GM12878 (cell line): ENCODE data around the gene FHIP1B. TPM values are rescaled to one million over a fixed set of nuclear protein-coding genes. Genes with fewer than 3 reads are reported as not detected.

Experiments
- ATAC-seq: fragments of 200-7000 bp; cut with Tn5 transposase; 3 replicates; pipeline ENCODE4 v1.9.1; 2020; ENCODE audit warnings: mild to moderate bottlenecking, moderate library complexity
- BruUV-seq: library from RNA; stranded (reverse); fragments of 400-500 nt; replicated peaks from 2 replicates; lab custom pipeline; 2021; lab: Mats Ljungman, UMichigan
- CTCF ChIA-PET: fragments of 300-600 bp; sonication (Branson Sonifier 250); formaldehyde crosslinking; extraction: SDS; loops from one replicate; lab custom pipeline; 2021; ENCODE audit warnings: inconsistent platforms; lab: Yijun Ruan, JAX
- POLR2A ChIA-PET: fragments of 350-600 bp; formaldehyde crosslinking; extraction: SDS; loops from one replicate; lab custom pipeline; 2021; ENCODE audit warnings: inconsistent platforms; lab: Charles Lee
- RAD21 ChIA-PET: fragments of 300-600 bp; sonication (Branson Sonifier 250); formaldehyde crosslinking; loops from one replicate; lab custom pipeline; 2023; ENCODE audit warnings: antibody characterized with exemption; ENCODE audit not compliant: unreplicated experiment; lab: Charles Lee
- SMC1A ChIA-PET: fragments of 300-600 bp; sonication (Branson Sonifier 250); formaldehyde crosslinking; loops from one replicate; lab custom pipeline; 2023; ENCODE audit not compliant: unreplicated experiment, uncharacterized antibody; lab: Charles Lee
- DNase-seq: peaks from one replicate; pipeline ENCODE4 v3.0.0-alpha.2; 2011; ENCODE audit warnings: low read depth, low spot score
- FAIRE-seq: peaks from 3 replicates; lab custom pipeline; 2011; peaks lifted over from hg19 to GRCh38; lab: Jason Lieb, UNC
- H2AFZ ChIP-seq: 2 replicates; pipeline ENCODE4 v1.6.0; 2011; ENCODE audit warnings: low read depth, low read length, control low read depth; ENCODE audit not compliant: control insufficient read depth
- H3K27ac ChIP-seq: 2 replicates; pipeline ENCODE4 v1.5.1; 2011; ENCODE audit warnings: control low read depth; ENCODE audit not compliant: control insufficient read depth, insufficient read depth
- H3K27me3 ChIP-seq, 2 experiments: replicated peaks in 1 of 2; 2 replicates each; pipeline versions ENCODE4 v1.6.0 to v1.6.1; 2011; ENCODE audit warnings: low read length in 1 of 2; ENCODE audit not compliant: control insufficient read depth in 2 of 2, insufficient read depth in 2 of 2
- H3K36me3 ChIP-seq, 2 experiments: 2 replicates each; pipeline ENCODE4 v1.5.1; 2011; ENCODE audit warnings: low read length in 1 of 2; ENCODE audit not compliant: control insufficient read depth in 2 of 2, insufficient read depth in 2 of 2
- H3K4me1 ChIP-seq: 2 replicates; pipeline ENCODE4 v1.6.1; 2011; ENCODE audit warnings: mild to moderate bottlenecking, low read length, moderate library complexity, mixed read lengths; ENCODE audit not compliant: control insufficient read depth, insufficient read depth
- H3K4me2 ChIP-seq: 2 replicates; pipeline ENCODE4 v1.6.0; 2011; ENCODE audit warnings: control low read depth; ENCODE audit not compliant: control insufficient read depth, insufficient read depth
- H3K4me3 ChIP-seq: fragments of 200-600 bp; sonication (generic); 2 replicates; pipeline ENCODE4 v1.5.1; 2016
- H3K79me2 ChIP-seq: 2 replicates; pipeline ENCODE4 v1.6.0; 2011; ENCODE audit warnings: low read length; ENCODE audit not compliant: control insufficient read depth, insufficient read depth
- H3K9ac ChIP-seq: 2 replicates; pipeline ENCODE4 v1.8.0; 2011; ENCODE audit warnings: low read length, control low read depth, mixed read lengths; ENCODE audit not compliant: control insufficient read depth, insufficient read depth
- H3K9me3 ChIP-seq: replicated peaks from 3 replicates; pipeline ENCODE4 v1.5.1; 2011; ENCODE audit warnings: mild to moderate bottlenecking, low read length; ENCODE audit not compliant: control insufficient read depth, insufficient read depth
- H4K20me1 ChIP-seq: 2 replicates; pipeline ENCODE4 v1.6.0; 2011; ENCODE audit not compliant: control insufficient read depth, insufficient read depth
- CEBPB ChIP-seq, 2 experiments: fragments of 150-350 bp in 1 of 2; IDR thresholded peaks; 2 replicates each; pipeline ENCODE4 v1.6.1; 2012 to 2014; ENCODE audit warnings: low read depth in 2 of 2, low read length in 2 of 2, borderline replicate concordance in 1 of 2, inconsistent platforms in 1 of 2
- EGR1 ChIP-seq, 2 experiments: IDR thresholded peaks; 1 replicate in 1 of 2; 2 replicates in 1 of 2; pipeline ENCODE4 v1.6.1; 2011 to 2012; ENCODE audit warnings: low read depth in 2 of 2, low read length in 2 of 2, borderline replicate concordance in 1 of 2, mild to moderate bottlenecking in 1 of 2, moderate library complexity in 1 of 2
- RBBP5 ChIP-seq: fragments of 200-600 bp; sonication (generic); conservative IDR thresholded peaks from 2 replicates; pipeline ENCODE4 v1.6.1; 2016
- RELB ChIP-seq: fragments of 450-650 bp; IDR thresholded peaks from 2 replicates; pipeline ENCODE4 v1.6.1; 2017; ENCODE audit warnings: low read depth, mild to moderate bottlenecking, moderate library complexity
- TARDBP ChIP-seq: IDR thresholded peaks from 2 replicates; pipeline ENCODE4 v1.6.1; 2016; ENCODE audit warnings: borderline replicate concordance
- WGBS: methylation state at CpG from one replicate; pipeline ENCODE4 v1.1.6; 2016; ENCODE audit warnings: low lambda C conversion rate; ENCODE audit not compliant: insufficient replicate concordance, insufficient coverage; ENCODE audit errors: missing lambda C conversion rate; 5-methylcytosine and 5-hydroxymethylcytosine counted together
- in situ Hi-C: fragments of 300-500 bp; cut with MboI; formaldehyde crosslinking; loops from 9 replicates; pipeline ENCODE4 v1.14.3; 2018; ENCODE audit warnings: mixed read lengths
- intact Hi-C: fragments of 100-400 bp; cut with micrococcal nuclease; formaldehyde crosslinking; loops from one replicate; pipeline ENCODE4 v1.14.2; 2022; ENCODE audit not compliant: unreplicated experiment
- polyA plus RNA-seq, 11 experiments: library from polyadenylated mRNA; depleted of rRNA in 4 of 11; unstranded in 6 of 11; stranded (reverse) in 5 of 11; fragments of >200 nt; fragmentation: Nextera tagmentation in 4 of 11; fragmentation: Illumina TruSeq in 1 of 11; extraction: Ambion mirVana in 4 of 11; extraction: Trizol in 1 of 11; gene quantifications; 1 replicate in 1 of 11; 2 replicates in 10 of 11; pipeline versions ENCODE4 v1.2.1 to v1.2.3, GENCODE V29; 2011 to 2016; ENCODE audit warnings: inconsistent platforms in 2 of 11, missing spikeins in 2 of 11, low read depth in 1 of 11
- total RNA-seq, 4 experiments: library from RNA; depleted of rRNA in 3 of 4; stranded (reverse); fragments of >200 nt in 3 of 4; fragmentation: Illumina TruSeq in 1 of 4; extraction: Trizol in 1 of 4; gene quantifications; 2 replicates each; pipeline versions ENCODE4 v1.2.1 to v1.2.3, GENCODE V29; 2013 to 2021
- TF ChIP-seq, protein P1 (sequence below): IDR thresholded peaks from 2 replicates; pipeline ENCODE4 v1.6.1; 2012; ENCODE audit warnings: improper control_type of control experiment, low read depth, low read length; ENCODE audit not compliant: insufficient replicate concordance
- TF ChIP-seq, protein P2 (sequence below): fragments of 450-650 bp; IDR thresholded peaks from 2 replicates; pipeline ENCODE4 v1.6.1; 2017; ENCODE audit warnings: mild to moderate bottlenecking
- TF ChIP-seq, protein P3 (sequence below): fragments of 150-350 bp; IDR thresholded peaks from 2 replicates; pipeline ENCODE4 v1.6.1; 2016; ENCODE audit warnings: low read depth, low read length

FHIP1B gene
- total and polyA plus RNA-seq, 10 of the 15 experiments (the other 5 are each of a cell fraction or from before 2014, with no cell fraction given), result 0.90 to 28.1 (median 11.1) TPM

DNA sequence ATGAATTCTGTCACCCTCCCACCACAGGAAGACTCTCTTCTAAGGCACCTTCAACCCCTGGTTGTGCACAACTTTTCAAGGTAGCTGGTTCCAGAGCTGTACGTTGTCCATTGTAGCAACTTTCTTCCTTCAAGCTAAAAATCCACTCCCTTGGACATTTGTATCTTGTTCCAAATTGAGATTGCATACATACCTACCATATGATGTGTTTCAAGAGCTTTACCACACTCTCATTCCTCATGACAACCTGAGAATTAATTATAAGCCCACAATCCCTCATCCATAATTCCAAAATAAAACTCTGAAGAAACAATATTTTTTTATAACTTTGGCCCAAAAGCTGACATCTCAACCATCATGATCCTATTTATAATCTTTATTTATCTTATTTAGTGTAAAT lies 32.4 kb downstream of the FHIP1B start (continued):
- TF ChIP-seq, protein P1, sequence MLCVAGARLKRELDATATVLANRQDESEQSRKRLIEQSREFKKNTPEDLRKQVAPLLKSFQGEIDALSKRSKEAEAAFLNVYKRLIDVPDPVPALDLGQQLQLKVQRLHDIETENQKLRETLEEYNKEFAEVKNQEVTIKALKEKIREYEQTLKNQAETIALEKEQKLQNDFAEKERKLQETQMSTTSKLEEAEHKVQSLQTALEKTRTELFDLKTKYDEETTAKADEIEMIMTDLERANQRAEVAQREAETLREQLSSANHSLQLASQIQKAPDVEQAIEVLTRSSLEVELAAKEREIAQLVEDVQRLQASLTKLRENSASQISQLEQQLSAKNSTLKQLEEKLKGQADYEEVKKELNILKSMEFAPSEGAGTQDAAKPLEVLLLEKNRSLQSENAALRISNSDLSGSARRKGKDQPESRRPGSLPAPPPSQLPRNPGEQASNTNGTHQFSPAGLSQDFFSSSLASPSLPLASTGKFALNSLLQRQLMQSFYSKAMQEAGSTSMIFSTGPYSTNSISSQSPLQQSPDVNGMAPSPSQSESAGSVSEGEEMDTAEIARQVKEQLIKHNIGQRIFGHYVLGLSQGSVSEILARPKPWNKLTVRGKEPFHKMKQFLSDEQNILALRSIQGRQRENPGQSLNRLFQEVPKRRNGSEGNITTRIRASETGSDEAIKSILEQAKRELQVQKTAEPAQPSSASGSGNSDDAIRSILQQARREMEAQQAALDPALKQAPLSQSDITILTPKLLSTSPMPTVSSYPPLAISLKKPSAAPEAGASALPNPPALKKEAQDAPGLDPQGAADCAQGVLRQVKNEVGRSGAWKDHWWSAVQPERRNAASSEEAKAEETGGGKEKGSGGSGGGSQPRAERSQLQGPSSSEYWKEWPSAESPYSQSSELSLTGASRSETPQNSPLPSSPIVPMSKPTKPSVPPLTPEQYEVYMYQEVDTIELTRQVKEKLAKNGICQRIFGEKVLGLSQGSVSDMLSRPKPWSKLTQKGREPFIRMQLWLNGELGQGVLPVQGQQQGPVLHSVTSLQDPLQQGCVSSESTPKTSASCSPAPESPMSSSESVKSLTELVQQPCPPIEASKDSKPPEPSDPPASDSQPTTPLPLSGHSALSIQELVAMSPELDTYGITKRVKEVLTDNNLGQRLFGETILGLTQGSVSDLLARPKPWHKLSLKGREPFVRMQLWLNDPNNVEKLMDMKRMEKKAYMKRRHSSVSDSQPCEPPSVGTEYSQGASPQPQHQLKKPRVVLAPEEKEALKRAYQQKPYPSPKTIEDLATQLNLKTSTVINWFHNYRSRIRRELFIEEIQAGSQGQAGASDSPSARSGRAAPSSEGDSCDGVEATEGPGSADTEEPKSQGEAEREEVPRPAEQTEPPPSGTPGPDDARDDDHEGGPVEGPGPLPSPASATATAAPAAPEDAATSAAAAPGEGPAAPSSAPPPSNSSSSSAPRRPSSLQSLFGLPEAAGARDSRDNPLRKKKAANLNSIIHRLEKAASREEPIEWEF, result no peak
- no peak for TF ChIP-seq CEBPB (IDR thresholded peaks at IDR 0.05; ENCODE audit: borderline replicate concordance in 1 of 2, low read depth in 2 of 2, low read length in 2 of 2)

DNA sequence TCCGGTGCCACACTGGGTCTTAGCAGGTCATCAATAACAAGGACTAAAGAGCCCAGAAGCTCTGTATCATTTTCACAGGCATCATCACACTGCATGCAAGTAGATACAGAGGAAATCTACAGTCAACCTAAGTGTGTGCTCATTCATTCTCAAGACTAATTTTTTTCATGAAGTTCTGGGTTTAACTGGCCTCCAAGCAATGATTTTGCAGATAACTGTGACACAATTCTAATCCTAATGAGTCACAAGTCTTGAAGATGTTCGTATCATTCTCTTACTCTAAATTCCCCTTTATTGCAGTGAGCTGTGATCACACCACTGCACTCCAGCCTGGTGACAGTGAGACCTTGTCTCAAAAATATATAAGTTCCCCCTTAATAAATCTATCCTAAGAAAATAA lies 33.0 kb downstream of the FHIP1B start:
- ChIA-PET POLR2A (interaction anchor here (0.5 kb wide), 1 partner anchor 30 kb away, joined by 3 read pairs; no protein-coding TSS in a partner anchor), SMC1A (interaction anchor here (0.6 to 1.1 kb wide), 3 partner anchors 15 to 161 kb away, joined by 3 read pairs; no protein-coding TSS in a partner anchor), RAD21 (interaction anchor here (0.8 to 1.1 kb wide), 2 partner anchors 27 to 28 kb away, joined by 3 to 4 read pairs; no protein-coding TSS in a partner anchor), CTCF (no interaction called here)
- BruUV-seq, result no TSS peak
- no peaks in the 10 kb centered on the region for H3K9me3 ChIP-seq
- in situ Hi-C loops, result no loop called here
- no peaks in the 10 kb centered on the region for H3K27me3 ChIP-seq
- intact Hi-C loops, result no loop called here
- no peaks in the 10 kb centered on the region for H3K79me2 ChIP-seq
- no peak for DNase-seq
- no peak overlapping the region for H3K27ac ChIP-seq
- H3K9ac ChIP-seq, result no peak overlapping the region
- H3K36me3 ChIP-seq, result no peaks in the 10 kb centered on the region
- WGBS, result 75% methylated on average over 2 of the region's 2 CpGs
- H3K4me1 ChIP-seq, result peaks cover 9% of the 10 kb centered on the region
- no peak overlapping the region for H3K4me2 ChIP-seq
- no peak overlapping the region for H3K4me3 ChIP-seq
- no peak overlapping the region for H2AFZ ChIP-seq
- peak; percentile 27 for ATAC-seq
- no peaks in the 10 kb centered on the region for H4K20me1 ChIP-seq
- FAIRE-seq, result no peak
- TF ChIP-seq RELB (no peak), RBBP5 (no peak), TARDBP (no peak), EGR1 (IDR thresholded peaks at IDR 0.05; ENCODE audit: borderline replicate concordance in 1 of 2, low read depth in 2 of 2, low read length in 2 of 2) (no peak)
- TF ChIP-seq, protein P2, sequence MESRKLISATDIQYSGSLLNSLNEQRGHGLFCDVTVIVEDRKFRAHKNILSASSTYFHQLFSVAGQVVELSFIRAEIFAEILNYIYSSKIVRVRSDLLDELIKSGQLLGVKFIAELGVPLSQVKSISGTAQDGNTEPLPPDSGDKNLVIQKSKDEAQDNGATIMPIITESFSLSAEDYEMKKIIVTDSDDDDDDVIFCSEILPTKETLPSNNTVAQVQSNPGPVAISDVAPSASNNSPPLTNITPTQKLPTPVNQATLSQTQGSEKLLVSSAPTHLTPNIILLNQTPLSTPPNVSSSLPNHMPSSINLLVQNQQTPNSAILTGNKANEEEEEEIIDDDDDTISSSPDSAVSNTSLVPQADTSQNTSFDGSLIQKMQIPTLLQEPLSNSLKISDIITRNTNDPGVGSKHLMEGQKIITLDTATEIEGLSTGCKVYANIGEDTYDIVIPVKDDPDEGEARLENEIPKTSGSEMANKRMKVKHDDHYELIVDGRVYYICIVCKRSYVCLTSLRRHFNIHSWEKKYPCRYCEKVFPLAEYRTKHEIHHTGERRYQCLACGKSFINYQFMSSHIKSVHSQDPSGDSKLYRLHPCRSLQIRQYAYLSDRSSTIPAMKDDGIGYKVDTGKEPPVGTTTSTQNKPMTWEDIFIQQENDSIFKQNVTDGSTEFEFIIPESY, result no peak
- TF ChIP-seq, protein P3, sequence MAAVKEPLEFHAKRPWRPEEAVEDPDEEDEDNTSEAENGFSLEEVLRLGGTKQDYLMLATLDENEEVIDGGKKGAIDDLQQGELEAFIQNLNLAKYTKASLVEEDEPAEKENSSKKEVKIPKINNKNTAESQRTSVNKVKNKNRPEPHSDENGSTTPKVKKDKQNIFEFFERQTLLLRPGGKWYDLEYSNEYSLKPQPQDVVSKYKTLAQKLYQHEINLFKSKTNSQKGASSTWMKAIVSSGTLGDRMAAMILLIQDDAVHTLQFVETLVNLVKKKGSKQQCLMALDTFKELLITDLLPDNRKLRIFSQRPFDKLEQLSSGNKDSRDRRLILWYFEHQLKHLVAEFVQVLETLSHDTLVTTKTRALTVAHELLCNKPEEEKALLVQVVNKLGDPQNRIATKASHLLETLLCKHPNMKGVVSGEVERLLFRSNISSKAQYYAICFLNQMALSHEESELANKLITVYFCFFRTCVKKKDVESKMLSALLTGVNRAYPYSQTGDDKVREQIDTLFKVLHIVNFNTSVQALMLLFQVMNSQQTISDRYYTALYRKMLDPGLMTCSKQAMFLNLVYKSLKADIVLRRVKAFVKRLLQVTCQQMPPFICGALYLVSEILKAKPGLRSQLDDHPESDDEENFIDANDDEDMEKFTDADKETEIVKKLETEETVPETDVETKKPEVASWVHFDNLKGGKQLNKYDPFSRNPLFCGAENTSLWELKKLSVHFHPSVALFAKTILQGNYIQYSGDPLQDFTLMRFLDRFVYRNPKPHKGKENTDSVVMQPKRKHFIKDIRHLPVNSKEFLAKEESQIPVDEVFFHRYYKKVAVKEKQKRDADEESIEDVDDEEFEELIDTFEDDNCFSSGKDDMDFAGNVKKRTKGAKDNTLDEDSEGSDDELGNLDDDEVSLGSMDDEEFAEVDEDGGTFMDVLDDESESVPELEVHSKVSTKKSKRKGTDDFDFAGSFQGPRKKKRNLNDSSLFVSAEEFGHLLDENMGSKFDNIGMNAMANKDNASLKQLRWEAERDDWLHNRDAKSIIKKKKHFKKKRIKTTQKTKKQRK, result no peak
